HEK293 (cell line): Measurements from ENCODE around the gene DCDC1.

Source experiments
- ATF2 ChIP-seq: fragments of 450-650 bp; formaldehyde crosslinking; IDR thresholded peaks from 2 replicates; pipeline ENCODE4 v1.5.1; 2016; ENCODE audit warnings: missing biosample characterization, missing genetic modification characterization, low read depth
- BCL11B ChIP-seq: fragments of 450-650 bp; formaldehyde crosslinking; IDR thresholded peaks from 2 replicates; pipeline ENCODE4 v1.5.1; 2016; ENCODE audit warnings: low read depth, missing biosample characterization, missing genetic modification characterization
- CTCF ChIP-seq: fragments of 450-650 bp; formaldehyde crosslinking; IDR thresholded peaks from 2 replicates; pipeline ENCODE4 v1.5.1; 2016; ENCODE audit warnings: missing biosample characterization, missing genetic modification characterization
- EGR2 ChIP-seq: fragments of 450-650 bp; formaldehyde crosslinking; IDR thresholded peaks from 2 replicates; pipeline ENCODE4 v1.5.1; 2016; ENCODE audit warnings: low read depth, missing biosample characterization, missing genetic modification characterization
- KLF16 ChIP-seq: fragments of 450-650 bp; formaldehyde crosslinking; IDR thresholded peaks from 2 replicates; pipeline ENCODE4 v1.5.1; 2017; ENCODE audit warnings: missing biosample characterization, missing genetic modification characterization
- ZBTB1 ChIP-seq: fragments of 450-650 bp; formaldehyde crosslinking; IDR thresholded peaks from 2 replicates; pipeline ENCODE4 v1.5.1; 2016; ENCODE audit warnings: missing biosample characterization, missing genetic modification characterization
- ZEB2 ChIP-seq: fragments of 450-650 bp; formaldehyde crosslinking; IDR thresholded peaks from 2 replicates; pipeline ENCODE4 v1.5.1; 2016; ENCODE audit warnings: missing biosample characterization, missing genetic modification characterization
- ZFP37 ChIP-seq: fragments of 450-650 bp; formaldehyde crosslinking; IDR thresholded peaks from 2 replicates; pipeline ENCODE4 v1.5.1; 2016; ENCODE audit warnings: missing biosample characterization, missing genetic modification characterization
- ZNF394 ChIP-seq: fragments of 450-650 bp; formaldehyde crosslinking; IDR thresholded peaks from 2 replicates; pipeline ENCODE4 v1.5.1; 2016; ENCODE audit warnings: missing biosample characterization, missing genetic modification characterization, mild to moderate bottlenecking, moderate library complexity, borderline replicate concordance
- ZNF423 ChIP-seq: fragments of 450-650 bp; formaldehyde crosslinking; IDR thresholded peaks from 2 replicates; pipeline ENCODE4 v1.5.1; 2016; ENCODE audit warnings: missing biosample characterization, missing genetic modification characterization
- ZNF776 ChIP-seq: fragments of 450-650 bp; formaldehyde crosslinking; IDR thresholded peaks from 2 replicates; pipeline ENCODE4 v1.5.0; 2017; ENCODE audit warnings: missing biosample characterization, missing genetic modification characterization, borderline replicate concordance
- ZNF791 ChIP-seq: fragments of 450-650 bp; formaldehyde crosslinking; IDR thresholded peaks from 2 replicates; pipeline ENCODE4 v1.5.1; 2016; ENCODE audit warnings: missing biosample characterization, missing genetic modification characterization
- TF ChIP-seq, protein P1 (sequence below): fragments of 450-650 bp; formaldehyde crosslinking; IDR thresholded peaks from 2 replicates; pipeline ENCODE4 v1.5.1; 2016; ENCODE audit warnings: missing biosample characterization, missing genetic modification characterization

DNA sequence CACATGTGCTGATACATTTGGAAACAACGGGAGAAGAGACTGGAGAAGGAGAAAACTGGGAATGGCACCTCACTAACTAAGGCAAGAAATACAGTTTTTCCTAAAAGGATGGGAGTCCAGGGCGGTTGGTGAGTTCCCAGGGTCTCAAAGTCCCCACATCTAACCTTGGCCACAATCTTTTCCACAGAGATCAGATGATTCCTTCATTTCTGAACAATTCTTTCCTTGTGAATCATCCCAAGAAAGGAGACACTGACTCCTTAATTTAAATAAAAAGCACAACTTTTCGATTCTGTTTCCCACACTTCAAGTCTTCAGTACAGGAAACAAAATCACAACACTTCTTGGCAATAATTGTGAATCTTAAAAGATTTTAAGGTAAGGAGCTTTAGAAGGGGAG lies 384.7 kb downstream of the DCDC1 start:
- TF ChIP-seq ZNF423, result no peak
- TF ChIP-seq ATF2 (tag by site-specific recombination), result no peak
- TF ChIP-seq CTCF (tag by site-specific recombination), result no peak
- no peak for TF ChIP-seq ZNF394 (tag by site-specific recombination)
- TF ChIP-seq ZNF791 (tag by site-specific recombination), result no peak
- TF ChIP-seq, protein P1, sequence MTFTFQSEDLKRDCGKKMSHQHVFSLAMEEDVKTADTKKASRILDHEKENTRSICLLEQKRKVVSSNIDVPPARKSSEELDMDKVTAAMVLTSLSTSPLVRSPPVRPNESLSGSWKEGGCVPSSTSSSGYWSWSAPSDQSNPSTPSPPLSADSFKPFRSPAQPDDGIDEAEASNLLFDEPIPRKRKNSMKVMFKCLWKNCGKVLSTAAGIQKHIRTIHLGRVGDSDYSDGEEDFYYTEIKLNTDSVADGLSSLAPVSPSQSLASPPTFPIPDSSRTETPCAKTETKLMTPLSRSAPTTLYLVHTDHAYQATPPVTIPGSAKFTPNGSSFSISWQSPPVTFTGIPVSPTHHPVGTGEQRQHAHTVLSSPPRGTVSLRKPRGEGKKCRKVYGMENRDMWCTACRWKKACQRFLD (tag by site-specific recombination), result no peak
- TF ChIP-seq KLF16 (tag by site-specific recombination), result no peak
- TF ChIP-seq ZEB2 (tag by site-specific recombination), result no peak
- TF ChIP-seq ZBTB1, result no peak
- TF ChIP-seq ZFP37 (tag by site-specific recombination), result no peak
- TF ChIP-seq ZNF776, result no peak
- TF ChIP-seq BCL11B, result no peak
- TF ChIP-seq EGR2 (tag by site-specific recombination), result no peak
